T-helper 2 cell treated with Interferon-gamma antibody and Interleukin-4, amounts not matched to agents 5 μg/mL and 100 μg/mL, for 36 hours (primary cell): ENCODE measurements around the gene MPIG6B.
A peak's percentile ranks its signal among the peaks of the same experiment; 100 is the strongest.

Source experiments
- DNase-seq: peaks from one replicate; pipeline ENCODE4 v3.0.0; 2021; ENCODE audit warnings: low spot score
- H3K27ac Mint-ChIP-seq: one replicate; pipeline ENCODE4 v1.8.0; 2021; ENCODE audit warnings: mild to moderate bottlenecking, mixed read lengths
- H3K27me3 Mint-ChIP-seq: one replicate; pipeline ENCODE4 v1.8.0; 2021; ENCODE audit warnings: low read depth, mixed read lengths
- H3K36me3 Mint-ChIP-seq: one replicate; pipeline ENCODE4 v1.8.0; 2021; ENCODE audit warnings: low read depth, mixed read lengths
- H3K4me1 Mint-ChIP-seq: one replicate; pipeline ENCODE4 v1.8.0; 2021; ENCODE audit warnings: low read depth, mixed read lengths
- H3K4me3 Mint-ChIP-seq: one replicate; pipeline ENCODE4 v1.8.0; 2022; ENCODE audit warnings: mild to moderate bottlenecking, moderate library complexity, mixed read lengths
- H3K9me3 Mint-ChIP-seq: one replicate; pipeline ENCODE4 v1.8.0; 2021; ENCODE audit warnings: mixed read lengths

Gene MPIG6B

GRCh38 chr6:31722173-31722572 is 1.0 kb upstream of the MPIG6B start:
- Mint-ChIP-seq H3K9me3 (no peaks in the 10 kb centered on the region), H3K36me3 (peaks cover 13% of the 10 kb centered on the region), H3K27me3 (peaks cover 2% of the 10 kb centered on the region), H3K4me1 (peaks cover 25% of the 10 kb centered on the region), H3K27ac (no peak overlapping the region), H3K4me3 (no peak overlapping the region)
- no peak for DNase-seq

- Mint-ChIP-seq H3K36me3 (peaks cover 20% of the 10 kb centered on the region), H3K9me3 (no peaks in the 10 kb centered on the region), H3K27me3 (peaks cover 2% of the 10 kb centered on the region), H3K27ac (no peak overlapping the region), H3K4me1 (peaks cover 34% of the 10 kb centered on the region), H3K4me3 (no peak overlapping the region)
- DNase-seq = no peak
Measured at GRCh38 chr6:31723980-31724691, 963 bp downstream of the MPIG6B start.

- peaks cover 2% of the 10 kb centered on the region for H3K27me3 Mint-ChIP-seq
- peaks cover 31% of the 10 kb centered on the region for H3K36me3 Mint-ChIP-seq
- H3K4me3 Mint-ChIP-seq = no peak overlapping the region
- peak; percentile 34 for DNase-seq
- H3K9me3 Mint-ChIP-seq = no peaks in the 10 kb centered on the region
- peak overlapping the region; percentile 61 for H3K27ac Mint-ChIP-seq
- H3K4me1 Mint-ChIP-seq = peaks cover 44% of the 10 kb centered on the region
Measured at GRCh38 chr6:31725502-31726350, 2.6 kb downstream of the MPIG6B start.

- no peaks in the 10 kb centered on the region for H3K9me3 Mint-ChIP-seq
- H3K27me3 Mint-ChIP-seq = no peaks in the 10 kb centered on the region
- H3K4me1 Mint-ChIP-seq = peaks cover 45% of the 10 kb centered on the region
- peak overlapping the region; percentile 80 for H3K27ac Mint-ChIP-seq
- DNase-seq = no peak
- peak overlapping the region; percentile 75 for H3K4me3 Mint-ChIP-seq
- H3K36me3 Mint-ChIP-seq = peaks cover 42% of the 10 kb centered on the region
Measured at GRCh38 chr6:31727034-31727716, 4.0 kb downstream of the MPIG6B start.

GRCh38 chr6:31727717-31728671 is 4.8 kb downstream of the MPIG6B start:
- no peak for DNase-seq
- H3K4me1 Mint-ChIP-seq = peaks cover 46% of the 10 kb centered on the region
- peak overlapping the region; percentile 80 for H3K27ac Mint-ChIP-seq
- peak overlapping the region; percentile 94 for H3K4me3 Mint-ChIP-seq
- no peaks in the 10 kb centered on the region for H3K9me3 Mint-ChIP-seq
- no peaks in the 10 kb centered on the region for H3K27me3 Mint-ChIP-seq
- peaks cover 45% of the 10 kb centered on the region for H3K36me3 Mint-ChIP-seq

GRCh38 chr6:31728767-31729514 is 5.8 kb downstream of the MPIG6B start, which contains the start of gene DDAH2:
DDAH2 (minus strand) TSS chr6:31729299; CDS start chr6:31729161, 138 bp downstream.
- no peak for DNase-seq
- Mint-ChIP-seq H3K36me3 (peaks cover 54% of the 10 kb centered on the region), H3K9me3 (no peaks in the 10 kb centered on the region), H3K4me3 (peak within 1 kb of the TSS; percentile 94), H3K27me3 (no peaks in the 10 kb centered on the region), H3K27ac (peak within 1 kb of the TSS; percentile 86), H3K4me1 (peaks cover 52% of the 10 kb centered on the region)

GRCh38 chr6:31729515-31729978 is 6.4 kb downstream of the MPIG6B start:
- H3K4me3 Mint-ChIP-seq = peak overlapping the region; percentile 94
- H3K27ac Mint-ChIP-seq = peak overlapping the region; percentile 86
- no peaks in the 10 kb centered on the region for H3K27me3 Mint-ChIP-seq
- peaks cover 59% of the 10 kb centered on the region for H3K36me3 Mint-ChIP-seq
- peaks cover 55% of the 10 kb centered on the region for H3K4me1 Mint-ChIP-seq
- peak; percentile 76 for DNase-seq
- no peaks in the 10 kb centered on the region for H3K9me3 Mint-ChIP-seq

- peaks cover 64% of the 10 kb centered on the region for H3K36me3 Mint-ChIP-seq
- peak overlapping the region; percentile 94 for H3K4me3 Mint-ChIP-seq
- no peaks in the 10 kb centered on the region for H3K9me3 Mint-ChIP-seq
- peak; percentile 65 for DNase-seq
- peak overlapping the region; percentile 65 for H3K27ac Mint-ChIP-seq
- peaks cover 54% of the 10 kb centered on the region for H3K4me1 Mint-ChIP-seq
- no peaks in the 10 kb centered on the region for H3K27me3 Mint-ChIP-seq
Measured at GRCh38 chr6:31729979-31730630, 6.9 kb downstream of the MPIG6B start.

- Mint-ChIP-seq H3K4me1 (peaks cover 51% of the 10 kb centered on the region), H3K27me3 (no peaks in the 10 kb centered on the region), H3K9me3 (no peaks in the 10 kb centered on the region), H3K4me3 (peak overlapping the region; percentile 94), H3K36me3 (peaks cover 68% of the 10 kb centered on the region), H3K27ac (no peak overlapping the region)
- no peak for DNase-seq
Measured at GRCh38 chr6:31730631-31731086, 7.5 kb downstream of the MPIG6B start.

GRCh38 chr6:31732029-31732428 is 8.9 kb downstream of the MPIG6B start:
- Mint-ChIP-seq H3K4me3 (peak overlapping the region; percentile 26), H3K27ac (no peak overlapping the region), H3K36me3 (peaks cover 63% of the 10 kb centered on the region), H3K27me3 (no peaks in the 10 kb centered on the region), H3K9me3 (no peaks in the 10 kb centered on the region), H3K4me1 (peaks cover 42% of the 10 kb centered on the region)
- DNase-seq = no peak

GRCh38 chr6:31733734-31734133 is 10.6 kb downstream of the MPIG6B start:
- H3K9me3 Mint-ChIP-seq = no peaks in the 10 kb centered on the region
- peak overlapping the region; percentile 95 for H3K4me3 Mint-ChIP-seq
- no peak for DNase-seq
- no peaks in the 10 kb centered on the region for H3K27me3 Mint-ChIP-seq
- H3K27ac Mint-ChIP-seq = peak overlapping the region; percentile 68
- H3K4me1 Mint-ChIP-seq = peaks cover 46% of the 10 kb centered on the region
- peaks cover 57% of the 10 kb centered on the region for H3K36me3 Mint-ChIP-seq

- H3K4me1 Mint-ChIP-seq = peaks cover 48% of the 10 kb centered on the region
Measured at GRCh38 chr6:31734247-31734820, 11.2 kb downstream of the MPIG6B start.

More at GRCh38 chr6:31734247-31734820, 11.2 kb downstream of the MPIG6B start:
- Mint-ChIP-seq H3K9me3 (no peaks in the 10 kb centered on the region), H3K36me3 (peaks cover 54% of the 10 kb centered on the region), H3K4me3 (peak overlapping the region; percentile 95), H3K27ac (peak overlapping the region; percentile 97), H3K27me3 (no peaks in the 10 kb centered on the region)
- no peak for DNase-seq
